ENCODE results near the gene MYOM3. TPM values are rescaled to one million over a fixed set of nuclear protein-coding genes. Genes with fewer than 3 reads are reported as not detected.

MYOM3 gene
- total RNA-seq, 2 donors from 2014 or later: 2.3 to 4.3 TPM

GRCh38 chr1:24122776-24123175 is 10.8 kb upstream of the MYOM3 start:
- intact Hi-C loops (cut with DNase I): no loop called here
- H3K27me3 ChIP-seq: no peaks in the 10 kb centered on the region
- DNase-seq: no peak
- TF ChIP-seq CTCF (IDR thresholded peaks at IDR 0.05) (no peak), POLR2A (IDR thresholded peaks at IDR 0.05) (no peak)
- H3K36me3 ChIP-seq (replicated peaks in 1 of 2; ENCODE audit: insufficient read depth in 1 of 2, low read depth in 2 of 2): peaks cover 0 to 3% of the 10 kb centered on the region in 2 donors
- 79 to 84% methylated on average over 7 of the region's 7 CpGs for whole genome bisulfite sequencing, 2 donors
- peak overlapping the region in 3 of 4 donors; percentile 55 to 96 (median 89) for H3K27ac ChIP-seq
- H3K4me3 ChIP-seq: no peak overlapping the region
- H3K4me1 ChIP-seq: peaks cover 97% of the 10 kb centered on the region
- no peak for ATAC-seq
- no peaks in the 10 kb centered on the region for H3K9me3 ChIP-seq

GRCh38 chr1:24121406-24121805 is 9.5 kb upstream of the MYOM3 start:
- no peak overlapping the region for H3K4me3 ChIP-seq
- H3K27me3 ChIP-seq: no peaks in the 10 kb centered on the region
- peaks cover 97% of the 10 kb centered on the region for H3K4me1 ChIP-seq
- no peak for DNase-seq
- 67 to 79% methylated on average over 9 to 14 of the region's 14 CpGs for WGBS, 2 donors
- H3K9me3 ChIP-seq: no peaks in the 10 kb centered on the region
- peak overlapping the region; percentile 89 to 97 (median 96) for H3K27ac ChIP-seq
- no peak for TF ChIP-seq POLR2A (IDR thresholded peaks at IDR 0.05)
- no peak for TF ChIP-seq CTCF (IDR thresholded peaks at IDR 0.05)
- peaks cover 0 to 3% of the 10 kb centered on the region in 2 donors for H3K36me3 ChIP-seq (replicated peaks in 1 of 2; ENCODE audit: insufficient read depth in 1 of 2, low read depth in 2 of 2)
- intact Hi-C loops (cut with DNase I): no loop called here
- ATAC-seq: no peak

- DNase-seq: no peak
- 55 to 67% methylated on average over 1 to 3 of the region's 3 CpGs for WGBS, 2 donors
- intact Hi-C loops (cut with DNase I): no loop called here
- Histone ChIP-seq H3K4me1 (peaks cover 97% of the 10 kb centered on the region), H3K36me3 (replicated peaks in 1 of 2; ENCODE audit: insufficient read depth in 1 of 2, low read depth in 2 of 2) (peaks cover 0 to 3% of the 10 kb centered on the region in 2 donors), H3K9me3 (no peaks in the 10 kb centered on the region), H3K27ac (peak overlapping the region; percentile 89 to 97 (median 96)), H3K4me3 (no peak overlapping the region), H3K27me3 (no peaks in the 10 kb centered on the region)
- no peak for TF ChIP-seq CTCF (IDR thresholded peaks at IDR 0.05)
- no peak for TF ChIP-seq POLR2A (IDR thresholded peaks at IDR 0.05)
- no peak for ATAC-seq
Measured at GRCh38 chr1:24120965-24121364, 9.0 kb upstream of the MYOM3 start.

GRCh38 chr1:24119859-24120756 is 8.2 kb upstream of the MYOM3 start:
- ATAC-seq: peak; percentile 80
- Histone ChIP-seq H3K9me3 (no peaks in the 10 kb centered on the region), H3K4me1 (peaks cover 99% of the 10 kb centered on the region), H3K27me3 (no peaks in the 10 kb centered on the region), H3K4me3 (no peak overlapping the region), H3K36me3 (replicated peaks in 1 of 2; ENCODE audit: insufficient read depth in 1 of 2, low read depth in 2 of 2) (peaks cover 0 to under 1% of the 10 kb centered on the region in 2 donors), H3K27ac (peak overlapping the region; percentile 89 to 97 (median 96))
- DNase-seq: peak; percentile 90 to 96 (median 95)
- intact Hi-C loops (cut with DNase I): no loop called here
- no peak for TF ChIP-seq CTCF (IDR thresholded peaks at IDR 0.05)
- peak; percentile 22 to 74 (median 72) for TF ChIP-seq POLR2A (IDR thresholded peaks at IDR 0.05)
- WGBS, 2 donors: 8 to 9% methylated on average over 4 to 17 of the region's 17 CpGs

Data from body of pancreas (tissue), 4 donors.